Measurements from ENCODE around the gene MANF. TPM values are rescaled to one million over a fixed set of nuclear protein-coding genes. Genes with fewer than 3 reads are reported as not detected.
A peak's percentile ranks its signal among the peaks of the same experiment; 100 is the strongest.

MANF gene
- total RNA-seq, 1 experiment from 2014 or later: 106 TPM

DNA sequence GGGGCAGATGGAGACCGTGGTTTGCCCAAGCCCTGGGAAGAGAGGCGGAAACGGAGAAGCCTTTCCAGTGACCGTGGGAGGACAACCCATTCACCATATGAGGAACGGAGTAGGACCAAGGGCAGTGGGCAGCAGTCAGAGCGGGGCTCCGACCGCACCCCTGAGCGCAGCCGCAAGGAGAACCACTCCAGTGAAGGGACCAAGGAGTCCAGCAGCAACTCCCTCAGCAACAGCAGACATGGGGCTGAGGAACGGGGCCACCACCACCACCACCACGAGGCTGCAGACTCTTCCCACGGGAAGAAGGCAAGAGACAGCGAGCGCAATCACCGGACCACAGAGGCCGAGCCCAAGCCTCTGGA is 8.0 kb downstream of the MANF start:
- Histone ChIP-seq H3K27me3 (replicated peaks; ENCODE audit: insufficient read depth, low read depth, low read length, poor library complexity) (no peaks in the 10 kb centered on the region), H3K4me1 (ENCODE audit: insufficient read depth, low read length, poor library complexity, severe bottlenecking) (peaks cover 11% of the 10 kb centered on the region), H3K27ac (ENCODE audit: low read depth, low read length, poor library complexity, severe bottlenecking) (no peak overlapping the region), H3K9me3 (ENCODE audit: low read depth, low read length, poor library complexity, severe bottlenecking) (no peaks in the 10 kb centered on the region), H3K4me3 (ENCODE audit: low read depth, low read length, poor library complexity, severe bottlenecking) (peak overlapping the region; percentile 63), H3K36me3 (ENCODE audit: insufficient read depth, low read length, poor library complexity, severe bottlenecking) (peaks cover 52% of the 10 kb centered on the region)
- CTCF ChIA-PET: no interaction called here
- BruUV-seq (replicated peaks): TSS peak; percentile 27
- no peak for DNase-seq (ENCODE audit: low spot score)
- POLR2A ChIA-PET (ENCODE audit: low non-redundant PET): no interaction called here
- intact Hi-C loops (cut with micrococcal nuclease; ENCODE audit: unreplicated experiment): no loop called here
- TF ChIP-seq EZH2 (IDR thresholded peaks at IDR 0.05; ENCODE audit: borderline replicate concordance, low read depth, low read length, poor library complexity, severe bottlenecking): no peak
- TF ChIP-seq CTCF (conservative IDR thresholded peaks at IDR 0.05; ENCODE audit: low read depth, low read length): no peak

GRCh38 chr3:51393564-51393963 is 8.5 kb downstream of the MANF start:
- CTCF ChIA-PET: no interaction called here
- intact Hi-C loops (cut with micrococcal nuclease; ENCODE audit: unreplicated experiment): no loop called here
- H3K27me3 ChIP-seq (replicated peaks; ENCODE audit: insufficient read depth, low read depth, low read length, poor library complexity): no peaks in the 10 kb centered on the region
- H3K9me3 ChIP-seq (ENCODE audit: low read depth, low read length, poor library complexity, severe bottlenecking): no peaks in the 10 kb centered on the region
- BruUV-seq (replicated peaks): no TSS peak
- TF ChIP-seq EZH2 (IDR thresholded peaks at IDR 0.05; ENCODE audit: borderline replicate concordance, low read depth, low read length, poor library complexity, severe bottlenecking): no peak
- no peak for TF ChIP-seq CTCF (conservative IDR thresholded peaks at IDR 0.05; ENCODE audit: low read depth, low read length)
- DNase-seq (ENCODE audit: low spot score): no peak
- POLR2A ChIA-PET (ENCODE audit: low non-redundant PET): no interaction called here
- no peak overlapping the region for H3K27ac ChIP-seq (ENCODE audit: low read depth, low read length, poor library complexity, severe bottlenecking)
- H3K36me3 ChIP-seq (ENCODE audit: insufficient read depth, low read length, poor library complexity, severe bottlenecking): peaks cover 48% of the 10 kb centered on the region
- peaks cover 11% of the 10 kb centered on the region for H3K4me1 ChIP-seq (ENCODE audit: insufficient read depth, low read length, poor library complexity, severe bottlenecking)
- H3K4me3 ChIP-seq (ENCODE audit: low read depth, low read length, poor library complexity, severe bottlenecking): no peak overlapping the region

GRCh38 chr3:51394541-51394940 is 9.4 kb downstream of the MANF start:
- no peak for DNase-seq (ENCODE audit: low spot score)
- CTCF ChIA-PET: no interaction called here

More at GRCh38 chr3:51394541-51394940, 9.4 kb downstream of the MANF start:
- intact Hi-C loops (cut with micrococcal nuclease; ENCODE audit: unreplicated experiment): no loop called here
- TF ChIP-seq CTCF (conservative IDR thresholded peaks at IDR 0.05; ENCODE audit: low read depth, low read length) (no peak), EZH2 (IDR thresholded peaks at IDR 0.05; ENCODE audit: borderline replicate concordance, low read depth, low read length, poor library complexity, severe bottlenecking) (no peak)
- no peak overlapping the region for H3K4me3 ChIP-seq (ENCODE audit: low read depth, low read length, poor library complexity, severe bottlenecking)
- no peaks in the 10 kb centered on the region for H3K27me3 ChIP-seq (replicated peaks; ENCODE audit: insufficient read depth, low read depth, low read length, poor library complexity)
- H3K27ac ChIP-seq (ENCODE audit: low read depth, low read length, poor library complexity, severe bottlenecking): no peak overlapping the region
- BruUV-seq (replicated peaks): no TSS peak
- H3K36me3 ChIP-seq (ENCODE audit: insufficient read depth, low read length, poor library complexity, severe bottlenecking): peaks cover 43% of the 10 kb centered on the region
- no peaks in the 10 kb centered on the region for H3K9me3 ChIP-seq (ENCODE audit: low read depth, low read length, poor library complexity, severe bottlenecking)
- peaks cover 11% of the 10 kb centered on the region for H3K4me1 ChIP-seq (ENCODE audit: insufficient read depth, low read length, poor library complexity, severe bottlenecking)
- POLR2A ChIA-PET (ENCODE audit: low non-redundant PET): interaction anchor here (0.6 kb wide), 1 partner anchor 778 kb away, joined by 3 read pairs; no protein-coding TSS in a partner anchor

All from A673 (cell line).